Activated CD4-positive, CD25-positive, alpha-beta regulatory T cell treated with anti-CD3 and anti-CD28 coated beads, Interleukin-2, amount 50 U/mL, for 16 hours (primary cell): ENCODE data around the gene GAB2.

ENCODE experiments used
- DNase-seq: peaks from one replicate; pipeline ENCODE4 v3.0.0-alpha.2; 2020; ENCODE audit warnings: low read depth, low spot score

Gene GAB2

GRCh38 chr11:78344676-78345075 is 72.9 kb downstream of the GAB2 start:
- no peak for DNase-seq

GRCh38 chr11:78344094-78344493 is 73.5 kb downstream of the GAB2 start:
- DNase-seq, result no peak

GRCh38 chr11:78343303-78343702 is 74.3 kb downstream of the GAB2 start:
- no peak for DNase-seq

DNA sequence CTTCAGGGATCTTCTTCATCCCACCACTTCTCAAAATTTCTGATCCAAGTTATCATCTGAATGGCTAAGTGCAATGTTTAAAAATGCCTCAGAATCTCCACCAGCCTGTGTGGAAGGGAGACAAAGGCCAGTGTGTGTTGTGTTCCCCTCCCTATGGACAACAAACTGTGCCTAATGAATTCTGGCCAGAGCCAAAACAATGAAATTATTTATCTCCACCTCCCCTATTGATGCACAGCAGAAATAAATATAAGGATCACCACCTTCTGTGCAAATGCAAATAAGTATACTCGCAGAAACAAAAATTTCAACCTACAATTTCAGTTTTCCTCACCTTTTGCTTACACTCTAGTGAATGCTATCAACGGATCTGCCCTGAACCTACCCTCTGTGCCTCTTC is 75.8 kb downstream of the GAB2 start:
- no peak for DNase-seq

DNA sequence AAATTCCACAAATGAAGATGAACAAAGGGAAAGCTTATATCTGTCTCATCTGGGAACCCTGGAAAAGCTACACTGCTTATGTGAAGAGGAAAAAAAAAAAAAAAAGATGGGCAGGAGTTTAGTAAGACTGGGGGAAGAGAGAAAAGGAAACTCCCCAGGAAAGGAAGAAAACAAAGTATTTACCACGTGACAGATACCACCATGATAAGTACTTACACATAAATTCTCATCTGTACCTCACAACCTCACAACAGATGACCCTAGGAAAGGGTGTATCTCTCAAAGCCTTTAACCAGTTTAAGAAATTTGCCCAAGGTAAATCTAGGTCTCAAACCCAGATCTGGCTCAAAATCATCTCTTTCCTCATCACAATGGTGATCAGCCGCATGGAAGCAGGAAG is 77.1 kb downstream of the GAB2 start:
- no peak for DNase-seq

GRCh38 chr11:78339945-78340344 is 77.7 kb downstream of the GAB2 start:
- DNase-seq, result no peak

GRCh38 chr11:78339483-78339882 is 78.1 kb downstream of the GAB2 start:
- DNase-seq, result no peak

DNA sequence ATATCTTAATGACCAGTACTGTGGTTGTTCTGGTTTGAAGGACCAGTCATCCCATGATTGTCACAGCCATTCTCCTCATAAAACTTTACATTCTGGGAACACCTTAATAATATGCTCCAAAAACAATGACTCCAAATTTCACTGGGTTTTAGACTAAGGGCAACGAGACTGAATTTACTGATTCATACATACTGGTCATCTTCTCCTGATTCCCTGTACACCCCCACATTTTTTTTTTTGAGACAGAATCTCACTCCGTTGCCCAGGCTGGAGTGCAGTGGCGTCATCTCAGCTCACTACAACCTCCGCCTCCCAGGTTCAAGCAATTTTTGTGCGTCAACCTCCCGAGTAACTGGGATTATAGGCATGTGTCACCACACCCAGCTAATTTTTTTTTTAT is 78.9 kb downstream of the GAB2 start:
- DNase-seq, result no peak

- no peak for DNase-seq
These were observed 79.5 kb downstream of the GAB2 start for GRCh38 chr11:78338138-78338537.

- no peak for DNase-seq
These were observed 80.1 kb downstream of the GAB2 start for GRCh38 chr11:78337554-78337924.

DNA sequence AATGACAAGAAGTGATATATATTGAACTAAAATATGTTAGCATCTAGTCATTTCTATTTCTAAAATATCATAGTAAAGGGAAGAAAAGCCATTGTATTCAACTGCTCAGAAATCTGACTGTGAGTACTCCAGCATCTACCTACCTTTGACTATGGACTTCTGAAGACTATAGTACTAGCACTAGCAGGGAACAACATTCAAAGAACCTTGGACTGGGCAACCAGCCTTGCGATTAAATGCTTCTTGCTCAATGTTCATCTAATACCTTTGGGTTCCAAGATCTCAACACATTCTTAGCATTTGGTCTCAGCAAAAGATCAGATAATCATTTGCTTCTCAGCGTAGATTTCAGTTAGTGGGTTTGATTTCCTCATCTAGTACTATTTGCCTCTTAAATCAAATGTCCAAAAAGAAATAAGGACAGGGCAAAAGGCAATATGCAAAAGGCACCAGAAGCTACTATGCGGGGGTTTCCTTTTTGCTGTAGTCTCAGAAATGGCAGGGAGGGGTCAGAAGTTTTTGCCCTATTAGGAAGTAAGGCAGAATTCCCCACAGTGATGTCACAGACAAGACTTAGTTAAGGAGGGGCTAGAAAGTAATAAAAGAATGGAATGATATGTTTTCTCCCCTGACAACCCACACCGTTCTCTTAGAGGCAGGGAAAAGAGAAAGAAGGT is 80.6 kb downstream of the GAB2 start:
- DNase-seq, result no peak

DNA sequence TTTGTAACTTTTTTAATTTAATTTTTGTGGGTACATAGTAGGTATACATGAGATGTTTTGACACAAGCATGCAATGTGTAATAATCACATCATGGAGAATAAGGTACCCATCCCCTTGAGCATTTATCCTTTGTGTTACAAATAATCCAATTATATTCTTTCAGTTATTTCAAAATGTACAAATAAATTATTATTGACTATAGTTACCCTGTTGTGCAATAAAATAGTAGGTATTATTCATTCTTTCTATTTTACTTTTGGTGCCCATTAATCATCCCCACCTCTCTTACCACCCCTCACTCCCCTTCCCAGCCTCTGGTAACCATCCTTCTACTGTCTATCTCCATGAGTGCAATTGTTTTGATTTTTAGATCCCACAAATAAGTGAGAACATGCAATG is 83.5 kb downstream of the GAB2 start:
- DNase-seq, result no peak

DNA sequence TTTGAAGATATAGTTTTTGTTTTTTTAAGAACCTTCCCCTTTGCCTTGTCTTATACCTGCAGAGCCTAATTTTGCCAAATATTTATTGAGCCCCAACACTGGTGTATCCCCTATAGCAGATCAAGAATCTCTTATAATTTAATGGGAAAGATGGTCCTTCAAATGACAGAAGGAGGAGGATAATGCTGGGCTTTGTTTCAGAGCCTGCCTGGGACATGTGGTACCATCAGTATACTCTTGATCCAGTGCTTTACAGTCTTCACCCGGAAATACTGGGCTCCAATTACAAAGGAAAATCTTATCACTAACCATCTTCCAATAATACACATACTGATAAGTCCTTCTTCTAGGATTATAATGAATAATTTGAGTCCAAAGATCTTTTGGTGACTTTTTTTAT is 84.7 kb downstream of the GAB2 start:
- no peak for DNase-seq

DNA sequence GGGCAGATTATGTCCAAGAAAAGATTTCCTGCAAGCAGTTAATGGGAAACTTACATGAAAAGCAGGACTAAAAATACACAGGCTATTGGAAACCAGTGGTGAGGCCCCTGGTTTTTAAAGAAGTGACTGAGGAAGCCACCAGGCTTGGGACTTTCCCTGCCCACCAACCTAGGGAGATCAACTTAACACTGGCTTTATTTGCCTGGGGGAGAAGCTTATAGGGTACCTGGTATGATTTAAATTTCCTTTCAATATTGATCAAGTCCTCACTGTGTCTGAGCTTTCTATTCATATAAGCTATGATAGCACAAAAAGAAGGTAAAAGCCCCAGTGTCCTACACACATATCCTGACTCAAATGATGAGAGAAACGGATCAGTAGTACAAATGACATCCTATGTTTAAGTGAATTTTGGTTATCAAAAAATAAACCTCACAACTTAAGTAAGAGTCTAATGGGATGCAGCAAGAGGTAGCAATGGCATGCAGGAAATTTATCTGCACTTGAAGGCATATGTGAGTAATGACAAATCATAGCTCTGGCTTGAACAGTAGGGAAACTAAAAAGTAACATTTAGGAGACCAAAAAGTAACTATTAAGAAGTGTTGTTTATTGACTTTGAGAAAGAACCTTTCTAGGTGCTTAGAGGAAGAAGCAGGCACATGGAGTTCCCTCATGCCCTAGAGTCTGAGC is 85.3 kb downstream of the GAB2 start:
- no peak for DNase-seq

GRCh38 chr11:78331711-78332110 is 85.9 kb downstream of the GAB2 start:
- no peak for DNase-seq

DNA sequence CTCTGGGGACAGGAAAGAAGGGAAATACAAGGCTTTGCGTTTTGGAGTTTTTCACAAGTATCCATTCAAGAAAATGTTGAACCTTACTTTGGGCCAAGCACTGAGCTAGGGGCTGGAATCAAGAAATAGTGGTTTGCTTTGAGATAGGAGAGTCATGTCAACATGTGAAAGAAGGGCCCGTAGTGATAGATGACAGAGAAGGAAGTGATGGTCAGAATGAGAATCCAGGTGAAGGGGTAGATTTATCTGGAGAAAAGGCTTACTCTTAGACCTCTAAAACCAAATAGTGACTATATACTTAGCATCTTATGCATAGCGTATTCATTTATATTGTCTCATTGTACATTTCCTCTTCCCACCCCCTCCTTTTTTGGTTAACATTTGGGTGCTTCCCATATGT is 87.3 kb downstream of the GAB2 start:
- DNase-seq, result no peak

DNA sequence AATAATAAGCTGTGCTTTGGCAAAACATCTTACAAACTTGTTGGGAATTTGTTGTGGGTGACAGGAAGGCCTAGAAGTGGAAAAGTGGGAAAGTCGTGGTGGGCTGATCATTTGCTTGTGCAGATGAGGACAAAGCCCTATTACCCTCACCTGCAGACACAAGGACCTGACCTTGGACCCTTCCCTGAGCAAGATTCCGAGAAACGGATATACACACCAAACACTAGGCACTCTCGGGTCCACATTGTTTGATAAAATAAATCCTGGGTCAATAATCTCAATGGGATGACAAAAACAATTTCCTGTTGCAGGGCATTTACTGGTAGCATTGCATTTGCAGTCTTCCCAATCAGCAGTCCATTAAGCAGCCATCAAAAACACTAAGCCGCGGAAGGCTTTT is 89.7 kb downstream of the GAB2 start:
- DNase-seq, result no peak

GRCh38 chr11:78325274-78325781 is 92.3 kb downstream of the GAB2 start:
- no peak for DNase-seq

- DNase-seq, result no peak
These were observed 94.3 kb downstream of the GAB2 start for GRCh38 chr11:78323363-78323762.

- no peak for DNase-seq
These were observed 98.1 kb downstream of the GAB2 start for GRCh38 chr11:78319453-78319955.

GRCh38 chr11:78318321-78319114 is 99.1 kb downstream of the GAB2 start:
- no peak for DNase-seq

DNA sequence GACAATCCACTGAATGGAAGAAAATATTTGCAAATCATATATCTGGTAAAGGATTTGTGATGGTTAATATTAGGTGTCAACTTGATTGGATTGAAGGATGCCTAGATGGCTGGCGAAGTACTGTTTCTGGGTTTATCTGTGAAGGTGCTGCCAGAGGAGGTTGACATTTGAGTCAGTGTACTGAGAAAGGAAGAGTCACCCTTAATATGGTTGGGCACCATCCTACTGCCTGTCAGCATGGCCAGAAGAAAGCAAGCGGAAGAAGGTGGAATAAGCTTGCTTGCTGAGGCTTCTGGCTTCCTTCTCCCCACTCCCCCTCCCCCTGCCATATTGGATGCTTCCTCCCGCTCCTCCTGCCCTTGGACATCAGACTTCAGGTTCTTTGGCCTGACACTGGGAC is 101.9 kb downstream of the GAB2 start:
- no peak for DNase-seq
